Measurements from ENCODE around the gene PHLDA1.

GRCh38 chr12:76007640-76008039, 23.9 kb downstream of the PHLDA1 start:
- TF ChIP-seq, protein P1, sequence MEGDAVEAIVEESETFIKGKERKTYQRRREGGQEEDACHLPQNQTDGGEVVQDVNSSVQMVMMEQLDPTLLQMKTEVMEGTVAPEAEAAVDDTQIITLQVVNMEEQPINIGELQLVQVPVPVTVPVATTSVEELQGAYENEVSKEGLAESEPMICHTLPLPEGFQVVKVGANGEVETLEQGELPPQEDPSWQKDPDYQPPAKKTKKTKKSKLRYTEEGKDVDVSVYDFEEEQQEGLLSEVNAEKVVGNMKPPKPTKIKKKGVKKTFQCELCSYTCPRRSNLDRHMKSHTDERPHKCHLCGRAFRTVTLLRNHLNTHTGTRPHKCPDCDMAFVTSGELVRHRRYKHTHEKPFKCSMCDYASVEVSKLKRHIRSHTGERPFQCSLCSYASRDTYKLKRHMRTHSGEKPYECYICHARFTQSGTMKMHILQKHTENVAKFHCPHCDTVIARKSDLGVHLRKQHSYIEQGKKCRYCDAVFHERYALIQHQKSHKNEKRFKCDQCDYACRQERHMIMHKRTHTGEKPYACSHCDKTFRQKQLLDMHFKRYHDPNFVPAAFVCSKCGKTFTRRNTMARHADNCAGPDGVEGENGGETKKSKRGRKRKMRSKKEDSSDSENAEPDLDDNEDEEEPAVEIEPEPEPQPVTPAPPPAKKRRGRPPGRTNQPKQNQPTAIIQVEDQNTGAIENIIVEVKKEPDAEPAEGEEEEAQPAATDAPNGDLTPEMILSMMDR (IDR thresholded peaks at IDR 0.05) = no peak
- TF ChIP-seq POLR2A (IDR thresholded peaks at IDR 0.05) = no peak
- TF ChIP-seq POLR2AphosphoS5 (IDR thresholded peaks at IDR 0.05) = no peak

All from transverse colon (tissue), 4 donors.